Measurements from ENCODE around the gene BAZ2B.
"Not testable (repeated sequence)": the region's sequence is repeated elsewhere in the genome, so short reads cannot be mapped to it uniquely, and the experiment has no call there.

The BAZ2B gene

GRCh38 chr2:159456500-159457426 lies 159.6 kb downstream of the BAZ2B start:
- no peak for DNase-seq

DNA sequence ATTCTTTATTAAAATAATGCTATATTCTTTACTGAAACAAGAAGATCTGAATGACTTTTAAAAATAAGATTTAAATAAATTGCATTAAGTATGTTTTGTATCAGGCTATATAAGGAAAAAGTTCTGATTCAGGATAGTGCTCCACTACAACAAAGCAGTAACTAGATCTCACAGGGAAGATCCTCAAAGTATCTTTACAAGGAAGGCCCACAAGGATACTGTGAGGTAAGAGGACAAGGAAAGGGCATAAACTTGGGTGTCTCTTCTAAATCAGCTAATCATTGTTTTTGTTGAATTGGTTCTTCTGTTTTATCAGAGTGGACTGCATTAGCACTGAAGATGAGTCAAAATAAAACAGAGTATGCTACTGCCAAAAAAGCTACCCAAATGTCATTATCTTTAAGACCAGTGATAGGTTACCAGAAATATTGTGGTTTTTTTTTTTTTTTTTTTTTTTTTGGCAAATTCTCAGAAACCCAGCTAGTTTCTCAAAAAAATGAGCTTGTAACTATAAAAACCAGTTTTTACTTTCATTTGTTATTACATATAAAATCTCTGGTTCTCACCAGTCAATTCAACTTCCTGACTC lies 160.9 kb downstream of the BAZ2B start:
- DNase-seq, result no peak

DNA sequence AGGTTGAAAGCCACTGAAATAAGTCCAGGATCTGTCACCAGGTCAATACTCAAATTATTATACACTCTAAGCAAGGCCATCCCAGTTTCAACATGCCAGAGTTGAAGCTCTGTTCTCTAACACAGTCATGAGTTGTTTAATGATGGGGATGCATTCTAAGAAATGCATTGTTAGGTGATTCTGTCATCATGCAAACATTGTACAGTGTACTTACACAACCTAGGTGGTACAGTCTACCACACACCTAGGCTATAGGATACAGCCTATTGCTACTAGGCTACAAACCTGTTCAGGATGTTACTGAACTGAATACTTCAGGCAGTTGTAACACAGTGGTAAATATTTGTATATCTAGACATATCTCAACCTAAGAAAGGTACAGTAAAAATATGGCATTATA lies 162.2 kb downstream of the BAZ2B start:
- no peak for DNase-seq

- no peak for DNase-seq
Measured at GRCh38 chr2:159450180-159450579, 166.2 kb downstream of the BAZ2B start.

DNA sequence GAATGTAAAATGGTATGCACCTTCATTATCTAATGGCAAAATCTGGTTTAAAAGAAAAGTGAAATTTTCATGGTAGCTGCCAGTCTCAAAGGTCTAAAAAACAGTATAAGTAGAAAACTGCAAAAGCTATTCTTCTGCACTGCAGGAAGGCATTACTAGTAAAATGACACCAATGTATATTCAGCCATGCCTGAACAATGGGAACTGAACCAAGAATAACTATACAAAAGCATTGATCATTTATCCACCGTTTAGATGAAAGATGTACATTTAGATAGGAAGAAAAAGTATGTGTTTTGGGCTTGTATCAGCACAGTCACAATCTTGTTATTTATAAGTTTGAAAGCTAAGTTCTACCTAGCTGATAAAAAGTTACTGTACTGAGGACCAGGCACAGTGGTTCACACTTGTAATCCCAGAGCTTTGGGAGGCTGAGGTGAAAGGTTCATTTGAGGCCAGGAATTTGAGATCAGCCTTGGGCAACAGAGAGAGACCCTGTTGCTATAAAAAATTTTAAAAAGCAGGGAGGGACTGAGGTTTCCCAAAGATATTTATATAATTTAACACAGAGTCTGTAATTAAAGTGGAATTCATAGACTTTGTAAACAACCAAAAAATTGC lies 166.7 kb downstream of the BAZ2B start:
- DNase-seq, result no peak

- no peak for DNase-seq
Measured at GRCh38 chr2:159446817-159447216, 169.5 kb downstream of the BAZ2B start.

DNA sequence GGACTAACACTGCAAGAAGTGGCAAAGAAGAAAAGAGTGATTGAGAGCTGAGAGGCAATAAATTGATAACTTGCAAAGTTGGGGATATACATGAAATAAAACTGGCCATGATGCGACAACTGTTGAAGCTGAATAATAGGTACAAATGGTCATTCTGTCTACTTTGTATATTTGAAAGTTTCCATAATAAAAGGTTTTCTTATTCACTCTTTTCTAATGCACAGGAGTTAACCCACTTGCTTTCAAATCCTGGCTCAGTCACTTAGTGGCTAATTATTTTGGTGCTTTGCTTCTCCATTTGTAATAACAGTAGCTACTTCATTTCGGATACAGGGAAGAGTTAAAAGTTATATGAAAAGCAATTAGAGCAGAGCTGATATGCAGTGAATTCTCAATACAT lies 170.1 kb downstream of the BAZ2B start:
- DNase-seq, result no peak

GRCh38 chr2:159445307-159445706 lies 171.0 kb downstream of the BAZ2B start:
- no peak for DNase-seq

DNA sequence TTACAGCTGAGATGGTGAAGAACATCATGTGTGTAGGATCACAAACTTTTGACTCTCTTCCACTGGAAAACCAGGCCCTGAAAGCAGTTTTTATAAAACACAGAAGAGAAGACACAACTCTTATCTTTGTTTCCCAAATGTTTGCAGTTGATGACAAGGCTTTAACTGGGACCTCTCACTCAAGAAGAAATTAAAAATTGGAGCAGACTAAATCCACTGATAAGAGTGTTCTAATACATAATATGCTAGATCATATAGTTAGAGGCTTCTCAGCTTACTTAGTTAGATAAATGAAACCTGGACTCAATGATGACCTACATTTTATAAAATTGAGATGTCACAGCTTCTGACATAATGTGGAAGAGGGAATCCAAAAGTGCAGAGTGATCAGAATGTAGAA lies 171.6 kb downstream of the BAZ2B start:
- no peak for DNase-seq

DNA sequence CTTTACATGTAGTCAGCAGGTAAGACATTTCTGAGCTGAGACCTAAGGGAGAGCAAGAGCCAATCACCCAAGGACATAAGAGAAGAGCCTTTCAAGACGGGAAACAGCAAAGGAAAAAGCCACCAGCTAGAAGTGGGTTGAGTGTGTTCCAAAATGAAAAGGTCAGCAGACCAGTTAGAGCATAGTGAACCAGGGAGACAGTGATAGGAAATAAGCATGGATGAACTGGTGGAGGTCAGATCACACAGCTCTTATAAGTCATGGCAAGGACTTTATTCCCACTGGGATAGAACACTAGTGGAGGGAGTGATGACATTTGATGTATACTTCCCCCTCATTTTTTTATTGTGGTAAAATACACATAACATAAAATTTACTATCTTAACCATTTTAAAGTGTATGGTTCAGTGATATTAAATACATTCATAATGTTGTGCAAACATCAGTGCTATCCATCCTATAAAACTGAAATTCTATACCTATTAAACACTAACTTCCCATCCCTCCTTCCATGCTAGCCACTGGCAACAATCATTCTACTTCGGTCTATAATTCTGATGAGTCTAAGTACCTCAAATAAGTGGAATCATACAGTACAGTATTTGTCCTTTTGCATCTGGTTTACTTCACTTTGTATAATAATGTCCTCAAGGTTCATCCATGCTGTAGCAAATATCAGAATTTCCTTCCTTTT lies 174.0 kb downstream of the BAZ2B start:
- DNase-seq, result no peak

DNA sequence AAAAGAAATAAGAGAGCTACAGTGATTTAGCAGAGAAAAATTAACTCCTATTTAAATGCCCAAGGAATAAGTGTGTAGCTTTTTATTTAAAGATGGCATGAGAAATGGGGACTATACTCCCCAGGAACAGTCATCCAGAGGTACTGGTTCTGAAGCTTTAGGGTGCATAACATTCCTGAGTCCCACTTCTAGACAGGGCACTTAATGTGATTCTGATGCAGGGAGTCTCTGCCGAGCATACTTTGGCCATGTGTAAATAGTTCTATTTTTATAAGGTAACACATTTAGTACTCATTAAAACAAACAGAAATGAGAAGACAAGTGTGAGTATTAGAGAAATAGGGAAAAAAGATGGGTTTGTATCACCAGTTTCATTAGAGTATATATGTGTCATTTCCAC lies 175.2 kb downstream of the BAZ2B start:
- DNase-seq, result no peak

- DNase-seq, result no peak
Measured at GRCh38 chr2:159439421-159439820, 176.9 kb downstream of the BAZ2B start.

GRCh38 chr2:159438720-159439353 lies 177.5 kb downstream of the BAZ2B start:
- DNase-seq, result no peak

DNA sequence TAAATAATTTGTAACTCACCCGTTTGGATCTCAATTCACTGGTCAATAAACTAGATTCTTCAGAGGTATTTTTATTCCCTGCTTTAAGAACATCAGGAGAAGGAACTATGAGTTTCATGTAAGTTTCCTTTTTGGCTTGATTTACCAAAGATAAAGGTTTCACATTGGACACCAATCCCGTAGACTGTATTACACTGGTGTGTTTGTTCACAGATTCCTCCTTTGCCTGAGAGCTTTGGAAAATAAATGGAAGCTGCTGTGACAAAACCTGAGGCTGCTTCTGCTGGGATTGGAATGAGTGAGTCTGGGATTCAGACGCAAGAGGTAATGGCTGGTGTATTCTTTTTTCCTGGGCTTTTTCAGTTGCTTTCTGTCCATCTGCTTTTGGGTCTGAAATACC lies 178.1 kb downstream of the BAZ2B start:
- no peak for DNase-seq

DNA sequence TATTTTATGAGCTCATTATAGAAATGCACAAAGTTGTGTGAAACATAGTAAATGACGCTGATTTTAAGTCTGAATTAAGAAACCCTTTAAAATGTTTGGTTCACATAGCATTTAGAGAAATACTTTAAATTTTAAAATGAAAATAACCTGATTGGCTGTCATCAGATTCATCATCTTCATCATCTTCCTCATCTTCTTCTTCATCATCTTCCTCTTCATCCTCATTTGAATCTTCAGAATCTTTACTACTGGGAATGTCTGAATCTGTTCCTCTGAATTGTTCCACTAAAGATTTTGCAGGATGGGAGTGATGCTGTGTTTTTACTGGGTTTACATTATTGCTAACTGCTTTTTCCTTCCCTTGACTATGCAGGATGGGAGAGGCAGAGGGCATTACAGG lies 183.7 kb downstream of the BAZ2B start:
- DNase-seq, result no peak

DNA sequence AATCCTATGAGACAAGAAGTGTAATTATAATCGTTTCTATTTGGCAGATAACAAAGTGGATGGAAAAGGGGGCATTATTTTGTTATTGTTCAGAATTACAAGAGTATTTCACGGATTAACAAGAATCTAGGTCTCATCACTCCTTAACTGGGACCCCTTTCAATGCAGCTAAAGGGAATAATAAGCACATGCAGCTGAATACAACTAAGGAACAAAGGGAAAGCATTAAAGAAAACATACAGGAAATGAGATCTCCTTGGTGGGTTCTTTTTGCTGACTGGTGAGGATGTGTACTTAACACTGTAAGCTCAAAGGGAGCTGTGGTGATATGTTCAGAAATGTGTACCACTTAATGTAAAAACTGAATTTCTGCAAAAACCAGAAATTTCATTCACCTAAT lies 189.3 kb downstream of the BAZ2B start:
- no peak for DNase-seq

GRCh38 chr2:159419403-159419802 lies 196.9 kb downstream of the BAZ2B start:
- DNase-seq, result no peak

DNA sequence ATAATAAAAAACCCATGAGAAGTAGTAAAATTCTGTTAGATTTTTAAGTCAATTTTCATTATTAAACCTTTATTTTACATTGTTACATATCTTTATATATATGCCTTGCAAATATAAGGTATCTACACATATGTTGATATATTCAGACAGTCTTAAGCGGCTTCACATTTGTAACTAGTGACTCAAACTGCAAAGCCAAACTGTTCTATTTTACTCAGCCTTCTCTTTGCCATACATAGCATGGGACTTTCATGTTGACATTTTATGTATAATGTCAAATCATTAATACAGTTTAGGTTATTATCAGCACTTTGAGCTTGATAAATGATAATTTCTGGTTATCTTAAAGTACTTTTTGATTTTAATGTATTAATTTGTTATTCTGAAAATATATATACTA lies 204.9 kb downstream of the BAZ2B start:
- DNase-seq, result no peak

- DNase-seq, result no peak
Measured at GRCh38 chr2:159410276-159410675, 206.1 kb downstream of the BAZ2B start.

GRCh38 chr2:159409116-159409800 lies 207.1 kb downstream of the BAZ2B start:
- DNase-seq, result no peak

GRCh38 chr2:159402790-159403189 lies 213.6 kb downstream of the BAZ2B start:
- no peak for DNase-seq

DNA sequence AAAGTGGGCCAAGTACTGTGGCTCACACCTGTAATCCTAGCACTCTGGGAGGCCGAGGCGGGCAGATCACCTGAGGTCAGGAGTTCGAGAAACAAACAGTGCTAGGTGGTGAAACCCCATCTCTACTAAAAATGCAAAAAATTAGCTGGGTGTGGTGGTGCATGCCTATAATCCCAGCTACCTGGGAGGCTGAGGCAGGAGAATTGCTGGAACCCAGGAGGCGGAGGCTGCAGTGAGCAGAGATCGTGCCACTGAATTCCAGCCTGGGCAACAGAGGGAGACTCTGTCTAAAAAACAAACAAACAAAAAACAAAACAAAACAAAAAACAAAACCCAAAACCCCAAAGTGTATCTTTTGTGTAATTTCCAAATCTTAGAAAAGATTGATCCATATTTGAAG lies 214.2 kb downstream of the BAZ2B start:
- not testable (repeated sequence) for DNase-seq

Measured in NCI-H2171 (cell line).